BJ (cell line): Measurements from ENCODE around the gene RAB8B. TPM values are rescaled to one million over a fixed set of nuclear protein-coding genes. Genes with fewer than 3 reads are reported as not detected.

Experiments used
- CTCF ChIA-PET: fragments of 350-600 bp; formaldehyde crosslinking; extraction: SDS; loops from one replicate; lab custom pipeline; 2021; ENCODE audit warnings: antibody characterized with exemption, inconsistent platforms; lab: Yijun Ruan, JAX
- POLR2A ChIA-PET: fragments of 300-600 bp; sonication (Branson Sonifier 250); formaldehyde crosslinking; extraction: SDS; loops from one replicate; lab custom pipeline; 2021; ENCODE audit warnings: antibody characterized with exemption; lab: Charles Lee
- DNase-seq: peaks from one replicate; pipeline ENCODE4 v3.0.0-alpha.2; 2011; ENCODE audit warnings: low read depth
- H3K27me3 ChIP-seq: 2 replicates; pipeline ENCODE4 v1.6.0; 2011; ENCODE audit warnings: low read length; ENCODE audit not compliant: control insufficient read depth, insufficient read depth
- H3K36me3 ChIP-seq: 2 replicates; pipeline ENCODE4 v1.5.1; 2011; ENCODE audit warnings: low read length; ENCODE audit not compliant: control insufficient read depth, insufficient read depth
- H3K4me3 ChIP-seq: 2 replicates; pipeline ENCODE4 v1.5.1; 2011; ENCODE audit warnings: low read depth, mild to moderate bottlenecking, control low read depth, low read length
- polyA plus RNA-seq: library from polyadenylated mRNA; depleted of rRNA; stranded (reverse); fragments of >200 nt; gene quantifications from 2 replicates; pipeline ENCODE4 v1.2.3, GENCODE V29; 2011
- TF ChIP-seq, protein P1 (sequence below): IDR thresholded peaks from 2 replicates; pipeline ENCODE4 v1.5.1; 2011; ENCODE audit warnings: low read depth, mild to moderate bottlenecking, control low read depth, inconsistent platforms, low read length, moderate library complexity; ENCODE audit not compliant: insufficient read depth

RAB8B gene
- polyA plus RNA-seq, 1 experiment: 16.4 TPM

DNA sequence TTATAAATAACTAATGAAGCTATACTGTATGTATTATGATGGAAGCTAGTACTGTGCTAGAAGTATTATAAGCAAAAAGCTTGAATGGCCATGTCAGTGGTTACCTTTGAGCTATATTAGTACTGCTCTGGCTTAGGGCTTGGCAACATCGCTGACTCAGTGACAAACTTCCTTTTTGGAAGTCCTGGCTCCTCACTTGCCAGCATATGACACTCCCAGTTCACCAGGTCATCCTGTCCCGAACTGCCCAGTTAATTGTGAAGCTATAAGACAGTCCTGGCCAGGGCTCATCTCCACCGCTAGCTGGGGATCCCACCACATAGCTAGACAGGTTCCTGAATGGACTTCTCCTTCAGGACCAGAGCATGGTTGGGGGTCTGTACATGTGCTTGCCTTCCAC, 31.9 kb downstream of the RAB8B start:
- POLR2A ChIA-PET: no interaction called here
- DNase-seq: no peak
- H3K4me3 ChIP-seq: no peak overlapping the region
- H3K27me3 ChIP-seq: no peaks in the 10 kb centered on the region
- CTCF ChIA-PET: interaction anchor here (1.0 to 1.4 kb wide), 3 partner anchors 10 to 68 kb away, joined by 3 read pairs; no protein-coding TSS in a partner anchor
- TF ChIP-seq, protein P1, sequence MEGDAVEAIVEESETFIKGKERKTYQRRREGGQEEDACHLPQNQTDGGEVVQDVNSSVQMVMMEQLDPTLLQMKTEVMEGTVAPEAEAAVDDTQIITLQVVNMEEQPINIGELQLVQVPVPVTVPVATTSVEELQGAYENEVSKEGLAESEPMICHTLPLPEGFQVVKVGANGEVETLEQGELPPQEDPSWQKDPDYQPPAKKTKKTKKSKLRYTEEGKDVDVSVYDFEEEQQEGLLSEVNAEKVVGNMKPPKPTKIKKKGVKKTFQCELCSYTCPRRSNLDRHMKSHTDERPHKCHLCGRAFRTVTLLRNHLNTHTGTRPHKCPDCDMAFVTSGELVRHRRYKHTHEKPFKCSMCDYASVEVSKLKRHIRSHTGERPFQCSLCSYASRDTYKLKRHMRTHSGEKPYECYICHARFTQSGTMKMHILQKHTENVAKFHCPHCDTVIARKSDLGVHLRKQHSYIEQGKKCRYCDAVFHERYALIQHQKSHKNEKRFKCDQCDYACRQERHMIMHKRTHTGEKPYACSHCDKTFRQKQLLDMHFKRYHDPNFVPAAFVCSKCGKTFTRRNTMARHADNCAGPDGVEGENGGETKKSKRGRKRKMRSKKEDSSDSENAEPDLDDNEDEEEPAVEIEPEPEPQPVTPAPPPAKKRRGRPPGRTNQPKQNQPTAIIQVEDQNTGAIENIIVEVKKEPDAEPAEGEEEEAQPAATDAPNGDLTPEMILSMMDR: no peak
- H3K36me3 ChIP-seq: no peaks in the 10 kb centered on the region; the same call in 1 of the 2 replicates

DNA sequence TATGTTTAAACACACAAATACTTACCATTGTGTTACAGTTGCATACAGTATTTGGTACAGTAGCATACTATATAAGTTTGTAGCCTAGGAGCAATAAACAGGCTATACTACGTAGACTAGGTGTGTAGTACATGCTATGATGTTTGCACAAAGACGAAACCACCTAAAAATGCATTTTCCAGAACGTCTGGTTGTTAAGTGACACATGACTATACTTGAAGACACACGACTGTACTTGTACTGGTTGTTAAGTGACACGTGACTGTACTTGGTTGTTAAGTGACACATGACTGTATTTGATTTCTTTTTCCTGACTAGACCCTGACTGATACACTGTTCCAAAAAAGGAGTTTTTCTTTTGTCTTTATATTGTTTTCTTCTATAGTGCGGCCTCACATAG, 34.1 kb downstream of the RAB8B start:
- DNase-seq: no peak
- CTCF ChIA-PET: no interaction called here

DNA sequence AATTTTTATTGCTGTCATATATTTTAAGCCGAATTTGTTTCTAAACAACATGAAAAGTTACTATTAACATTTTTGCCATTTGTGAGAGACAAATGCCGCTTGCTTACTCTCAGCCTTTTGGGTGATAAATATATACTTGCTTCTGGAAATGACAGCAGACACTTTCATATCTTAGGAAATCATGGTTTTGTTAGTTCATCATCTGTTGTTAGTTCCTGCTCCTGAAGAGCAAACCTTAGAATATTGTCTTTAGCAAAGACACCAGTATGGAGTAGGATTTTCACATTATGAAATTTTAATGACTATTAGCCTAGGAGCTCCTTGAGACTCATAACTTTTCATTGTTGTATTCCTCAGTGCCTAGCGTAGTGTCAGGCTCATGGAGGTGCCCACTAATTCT, 36.0 kb downstream of the RAB8B start:
- no peak for DNase-seq
- Histone ChIP-seq H3K27me3 (no peaks in the 10 kb centered on the region), H3K36me3 (no peaks in the 10 kb centered on the region; the same call in 1 of the 2 replicates), H3K4me3 (no peak overlapping the region)
- POLR2A ChIA-PET: no interaction called here
- TF ChIP-seq, protein P1: no peak
- CTCF ChIA-PET: interaction anchor here (0.8 to 2.6 kb wide), 4 partner anchors 8 to 18 kb away, joined by 3 to 8 read pairs (median 3); no protein-coding TSS in a partner anchor

More for the DNA sequence above, 34.1 kb downstream of the RAB8B start:
- TF ChIP-seq, protein P1: no peak
- Histone ChIP-seq H3K4me3 (no peak overlapping the region), H3K36me3 (no peaks in the 10 kb centered on the region; the same call in 1 of the 2 replicates), H3K27me3 (no peaks in the 10 kb centered on the region)
- POLR2A ChIA-PET: no interaction called here

DNA sequence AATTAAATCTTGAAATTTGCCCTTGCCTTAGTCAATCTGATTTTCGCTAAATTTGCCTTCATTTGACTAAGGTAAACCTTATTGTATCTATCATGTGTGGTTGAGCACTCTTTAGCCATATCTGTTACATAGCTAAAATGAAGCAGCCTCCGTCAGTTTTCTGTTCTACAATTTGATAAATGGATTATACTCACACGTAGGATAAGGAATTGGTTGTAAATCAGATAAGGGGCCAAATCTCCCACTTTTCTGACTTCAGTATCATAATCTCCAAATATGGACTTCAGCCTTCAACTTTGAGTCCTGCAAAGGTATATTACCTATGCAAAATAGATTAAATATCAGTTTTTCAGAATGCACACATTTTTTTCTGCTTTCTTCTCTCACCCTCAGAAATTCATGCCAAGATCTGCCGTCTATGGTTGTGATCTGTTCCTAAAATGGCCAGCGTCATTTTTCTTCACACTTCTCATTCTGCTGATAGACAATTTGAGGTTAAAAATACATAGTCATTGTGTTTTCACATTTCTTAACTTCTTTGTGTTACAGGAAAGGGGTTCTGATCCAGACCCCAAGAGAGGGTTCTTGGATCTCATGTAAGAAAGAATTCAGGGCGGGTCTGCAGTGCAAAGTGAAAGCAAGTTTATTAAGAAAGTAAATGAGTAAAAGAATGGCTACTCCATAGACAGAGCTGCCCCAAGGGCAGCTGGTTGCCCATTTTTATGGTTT, 36.9 kb downstream of the RAB8B start:
- no peak for DNase-seq
- Histone ChIP-seq H3K4me3 (no peak overlapping the region), H3K27me3 (no peaks in the 10 kb centered on the region), H3K36me3 (no peaks in the 10 kb centered on the region; the same call in 1 of the 2 replicates)
- POLR2A ChIA-PET: no interaction called here
- CTCF ChIA-PET: interaction anchor here (1.0 to 2.6 kb wide), 2 partner anchors 9 to 13 kb away, joined by 3 to 8 read pairs; no protein-coding TSS in a partner anchor
- TF ChIP-seq, protein P1: no peak

DNA sequence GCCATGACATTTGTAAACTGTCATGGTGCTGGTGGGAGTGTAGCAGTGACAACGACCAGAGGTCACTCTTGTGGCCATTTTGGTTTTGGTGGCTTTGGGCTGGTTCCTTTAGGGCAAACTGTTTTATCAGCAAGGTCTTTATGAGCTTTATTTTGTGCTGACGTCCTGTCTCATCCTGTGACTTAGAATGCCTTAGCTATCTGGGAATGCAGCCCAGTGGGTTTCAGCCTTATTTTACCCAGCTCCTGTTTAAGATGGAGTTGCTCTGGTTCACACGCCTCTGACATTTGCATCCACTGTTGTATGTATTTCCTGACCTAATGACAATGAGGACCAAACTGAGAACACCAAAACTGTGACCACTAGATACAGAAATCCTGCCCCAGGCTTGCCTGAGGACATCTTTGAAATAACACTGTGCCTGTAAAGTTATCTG, 37.6 kb downstream of the RAB8B start:
- ChIA-PET POLR2A (no interaction called here), CTCF (interaction anchor here (2.6 kb wide), 1 partner anchor 9 kb away, joined by 8 read pairs; no protein-coding TSS in a partner anchor)
- Histone ChIP-seq H3K4me3 (no peak overlapping the region), H3K27me3 (no peaks in the 10 kb centered on the region), H3K36me3 (no peaks in the 10 kb centered on the region; the same call in 1 of the 2 replicates)
- TF ChIP-seq, protein P1: no peak
- DNase-seq: no peak
